ENCODE results near the gene SEPTIN2. TPM values are rescaled to one million over a fixed set of nuclear protein-coding genes. Genes with fewer than 3 reads are reported as not detected.

The SEPTIN2 gene
- total RNA-seq, 1 experiment from 2014 or later, result 271 TPM

GRCh38 chr2:241279413-241279812 lies 36.3 kb upstream of the SEPTIN2 start:
- Mint-ChIP-seq H3K4me3 (ENCODE audit: unreplicated experiment) (no peak overlapping the region), H3K27me3 (ENCODE audit: insufficient read depth, unreplicated experiment) (no peaks in the 10 kb centered on the region), H3K9me3 (ENCODE audit: unreplicated experiment) (peaks cover 14% of the 10 kb centered on the region), H3K27ac (ENCODE audit: low read depth, unreplicated experiment) (no peak overlapping the region), H3K36me3 (ENCODE audit: insufficient read depth, unreplicated experiment) (peaks cover 34% of the 10 kb centered on the region), H3K4me1 (ENCODE audit: insufficient read depth, unreplicated experiment) (peaks cover 6% of the 10 kb centered on the region)
- ChIA-PET CTCF (interaction anchor here (1.4 kb wide), 1 partner anchor 12 kb away, joined by 5 read pairs; no protein-coding TSS in a partner anchor), POLR2A (interaction anchor here (1.0 kb wide), 1 partner anchor 7 kb away, joined by 3 read pairs; no protein-coding TSS in a partner anchor)
- TF ChIP-seq, protein P1, sequence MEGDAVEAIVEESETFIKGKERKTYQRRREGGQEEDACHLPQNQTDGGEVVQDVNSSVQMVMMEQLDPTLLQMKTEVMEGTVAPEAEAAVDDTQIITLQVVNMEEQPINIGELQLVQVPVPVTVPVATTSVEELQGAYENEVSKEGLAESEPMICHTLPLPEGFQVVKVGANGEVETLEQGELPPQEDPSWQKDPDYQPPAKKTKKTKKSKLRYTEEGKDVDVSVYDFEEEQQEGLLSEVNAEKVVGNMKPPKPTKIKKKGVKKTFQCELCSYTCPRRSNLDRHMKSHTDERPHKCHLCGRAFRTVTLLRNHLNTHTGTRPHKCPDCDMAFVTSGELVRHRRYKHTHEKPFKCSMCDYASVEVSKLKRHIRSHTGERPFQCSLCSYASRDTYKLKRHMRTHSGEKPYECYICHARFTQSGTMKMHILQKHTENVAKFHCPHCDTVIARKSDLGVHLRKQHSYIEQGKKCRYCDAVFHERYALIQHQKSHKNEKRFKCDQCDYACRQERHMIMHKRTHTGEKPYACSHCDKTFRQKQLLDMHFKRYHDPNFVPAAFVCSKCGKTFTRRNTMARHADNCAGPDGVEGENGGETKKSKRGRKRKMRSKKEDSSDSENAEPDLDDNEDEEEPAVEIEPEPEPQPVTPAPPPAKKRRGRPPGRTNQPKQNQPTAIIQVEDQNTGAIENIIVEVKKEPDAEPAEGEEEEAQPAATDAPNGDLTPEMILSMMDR (IDR thresholded peaks at IDR 0.05; ENCODE audit: unreplicated experiment), result no peak
- no peak for DNase-seq (ENCODE audit: unreplicated experiment)
- intact Hi-C loops (cut with micrococcal nuclease), result no loop called here
- no TSS peak for BruUV-seq (replicated peaks)

GRCh38 chr2:241279828-241280227 lies 35.9 kb upstream of the SEPTIN2 start:
- DNase-seq (ENCODE audit: unreplicated experiment), result no peak
- H3K27me3 Mint-ChIP-seq (ENCODE audit: insufficient read depth, unreplicated experiment), result no peaks in the 10 kb centered on the region
- CTCF ChIA-PET, result interaction anchor here (1.1 to 1.4 kb wide), 3 partner anchors 12 to 22 kb away, joined by 3 to 5 read pairs (median 3); no protein-coding TSS in a partner anchor
- POLR2A ChIA-PET, result interaction anchor here (0.6 to 1.0 kb wide), 2 partner anchors 8 to 148 kb away, joined by 3 to 5 read pairs; no protein-coding TSS in a partner anchor
- H3K9me3 Mint-ChIP-seq (ENCODE audit: unreplicated experiment), result peaks cover 14% of the 10 kb centered on the region
- no TSS peak for BruUV-seq (replicated peaks)
- no peak overlapping the region for H3K27ac Mint-ChIP-seq (ENCODE audit: low read depth, unreplicated experiment)
- TF ChIP-seq, protein P1 (IDR thresholded peaks at IDR 0.05; ENCODE audit: unreplicated experiment), result no peak
- H3K36me3 Mint-ChIP-seq (ENCODE audit: insufficient read depth, unreplicated experiment), result peaks cover 30% of the 10 kb centered on the region
- no peak overlapping the region for H3K4me3 Mint-ChIP-seq (ENCODE audit: unreplicated experiment)
- intact Hi-C loops (cut with micrococcal nuclease), result no loop called here
- H3K4me1 Mint-ChIP-seq (ENCODE audit: insufficient read depth, unreplicated experiment), result peaks cover 6% of the 10 kb centered on the region

DNA sequence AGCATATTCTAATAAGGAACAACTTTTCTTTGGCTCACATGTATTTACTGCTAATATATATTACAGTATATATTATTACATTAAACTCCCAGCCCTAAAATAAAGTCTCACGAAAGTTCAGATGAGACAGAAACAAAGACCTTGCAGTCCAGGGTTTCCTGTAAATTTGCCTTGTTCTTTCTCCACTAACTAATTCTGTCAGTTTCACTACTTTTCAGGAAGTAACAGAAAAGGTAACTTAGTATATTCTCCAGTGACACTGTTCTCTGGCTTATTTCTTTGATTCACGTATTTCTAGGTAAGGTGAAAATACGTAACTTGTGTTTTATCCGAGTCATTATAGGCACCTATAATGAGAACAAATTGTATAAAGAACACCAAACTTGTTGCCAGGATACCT lies 35.4 kb upstream of the SEPTIN2 start:
- TF ChIP-seq, protein P1 (IDR thresholded peaks at IDR 0.05; ENCODE audit: unreplicated experiment), result no peak
- CTCF ChIA-PET, result interaction anchor here (1.1 to 1.4 kb wide), 4 partner anchors 11 to 22 kb away, joined by 3 to 5 read pairs (median 3); no protein-coding TSS in a partner anchor

DNA sequence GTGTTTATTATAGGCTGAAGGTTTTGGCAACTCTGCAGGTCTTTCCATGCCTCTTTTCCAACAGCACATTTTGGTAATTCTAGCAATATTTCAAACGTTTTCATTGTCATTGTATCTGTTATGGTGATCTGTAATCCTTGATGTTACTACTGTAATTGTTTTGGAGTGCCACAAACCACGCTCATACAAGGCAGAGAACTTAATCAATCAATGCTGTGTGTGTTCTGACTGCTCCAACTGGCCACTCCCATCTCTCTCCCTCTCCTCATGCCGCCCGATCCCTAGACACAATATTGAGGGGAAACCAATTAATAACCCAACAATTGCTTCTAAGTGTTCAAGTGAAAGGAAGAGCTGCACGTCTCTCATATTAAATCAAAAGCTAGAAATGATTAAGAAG lies 33.2 kb upstream of the SEPTIN2 start:
- Mint-ChIP-seq H3K4me1 (ENCODE audit: insufficient read depth, unreplicated experiment) (peaks cover 8% of the 10 kb centered on the region), H3K9me3 (ENCODE audit: unreplicated experiment) (no peaks in the 10 kb centered on the region), H3K27me3 (ENCODE audit: insufficient read depth, unreplicated experiment) (no peaks in the 10 kb centered on the region), H3K27ac (ENCODE audit: low read depth, unreplicated experiment) (no peak overlapping the region), H3K4me3 (ENCODE audit: unreplicated experiment) (no peak overlapping the region), H3K36me3 (ENCODE audit: insufficient read depth, unreplicated experiment) (peaks cover 21% of the 10 kb centered on the region)
- ChIA-PET POLR2A (interaction anchor here (1.1 to 1.7 kb wide), 2 partner anchors 10 to 36 kb away, joined by 3 read pairs; no protein-coding TSS in a partner anchor), CTCF (interaction anchor here (0.5 to 0.9 kb wide), 2 partner anchors 85 to 717 kb away, joined by 3 read pairs; no protein-coding TSS in a partner anchor)
- DNase-seq (ENCODE audit: unreplicated experiment), result no peak
- TF ChIP-seq, protein P1 (IDR thresholded peaks at IDR 0.05; ENCODE audit: unreplicated experiment), result no peak
- BruUV-seq (replicated peaks), result no TSS peak
- intact Hi-C loops (cut with micrococcal nuclease), result no loop called here

More for the DNA sequence above, 35.4 kb upstream of the SEPTIN2 start:
- Mint-ChIP-seq H3K27me3 (ENCODE audit: insufficient read depth, unreplicated experiment) (no peaks in the 10 kb centered on the region), H3K9me3 (ENCODE audit: unreplicated experiment) (peaks cover 10% of the 10 kb centered on the region), H3K27ac (ENCODE audit: low read depth, unreplicated experiment) (no peak overlapping the region), H3K4me3 (ENCODE audit: unreplicated experiment) (no peak overlapping the region), H3K4me1 (ENCODE audit: insufficient read depth, unreplicated experiment) (peaks cover 6% of the 10 kb centered on the region), H3K36me3 (ENCODE audit: insufficient read depth, unreplicated experiment) (peaks cover 26% of the 10 kb centered on the region)
- POLR2A ChIA-PET, result interaction anchor here (0.6 to 1.0 kb wide), 2 partner anchors 8 to 148 kb away, joined by 3 to 5 read pairs; no protein-coding TSS in a partner anchor
- no TSS peak for BruUV-seq (replicated peaks)
- intact Hi-C loops (cut with micrococcal nuclease), result no loop called here
- DNase-seq (ENCODE audit: unreplicated experiment), result no peak

Measured in MCF 10A (cell line).